NCI-H1092 treated with DMSO at 0.1 percent for 48 hours (cell line): ENCODE data around the gene COL18A1.
"Not testable (repeated sequence)": the region's sequence is repeated elsewhere in the genome, so short reads cannot be mapped to it uniquely, and the experiment has no call there.

Experiments used
- DNase-seq: peaks from one replicate; lab custom pipeline; 2025; lab: John Stamatoyannopoulos, UW

COL18A1 gene

DNA sequence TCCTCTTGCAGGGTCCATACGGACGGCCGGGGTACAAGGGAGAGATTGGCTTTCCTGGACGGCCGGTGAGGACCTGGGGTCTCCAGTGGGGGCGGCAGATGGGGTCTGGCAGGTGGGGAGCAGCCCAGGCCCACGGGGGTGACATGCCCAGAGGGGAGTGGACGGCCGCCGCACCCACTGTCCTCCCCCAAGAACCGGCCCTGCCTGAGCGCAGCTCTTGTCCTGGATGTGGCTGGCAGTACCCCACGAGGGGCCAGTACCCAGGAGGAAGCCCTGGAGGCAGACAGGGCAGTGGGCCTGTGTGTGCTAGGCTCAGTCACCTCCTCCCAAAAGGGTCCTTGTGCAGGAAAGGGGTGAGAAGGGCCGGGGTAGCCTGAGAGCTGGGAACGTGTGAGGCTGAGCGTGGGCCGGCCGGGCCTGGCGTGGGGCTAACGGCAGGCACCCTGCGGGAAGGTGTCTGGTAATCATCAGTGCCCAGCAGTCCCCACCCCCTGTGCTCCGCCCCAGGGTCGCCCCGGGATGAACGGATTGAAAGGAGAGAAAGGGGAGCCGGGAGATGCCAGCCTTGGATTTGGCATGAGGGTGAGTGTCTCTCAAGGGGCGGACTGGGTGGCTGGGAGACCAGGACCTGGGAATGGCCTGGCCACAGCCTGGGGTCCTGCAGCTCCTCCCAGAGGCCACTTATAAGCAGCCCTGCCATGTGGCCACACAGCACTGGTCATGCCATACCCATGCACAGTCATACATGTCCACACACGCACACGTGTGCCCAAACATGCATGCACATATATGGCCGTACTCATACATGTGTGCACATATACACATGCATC, 90.1 kb downstream of the COL18A1 start:
- no peak for DNase-seq

DNA sequence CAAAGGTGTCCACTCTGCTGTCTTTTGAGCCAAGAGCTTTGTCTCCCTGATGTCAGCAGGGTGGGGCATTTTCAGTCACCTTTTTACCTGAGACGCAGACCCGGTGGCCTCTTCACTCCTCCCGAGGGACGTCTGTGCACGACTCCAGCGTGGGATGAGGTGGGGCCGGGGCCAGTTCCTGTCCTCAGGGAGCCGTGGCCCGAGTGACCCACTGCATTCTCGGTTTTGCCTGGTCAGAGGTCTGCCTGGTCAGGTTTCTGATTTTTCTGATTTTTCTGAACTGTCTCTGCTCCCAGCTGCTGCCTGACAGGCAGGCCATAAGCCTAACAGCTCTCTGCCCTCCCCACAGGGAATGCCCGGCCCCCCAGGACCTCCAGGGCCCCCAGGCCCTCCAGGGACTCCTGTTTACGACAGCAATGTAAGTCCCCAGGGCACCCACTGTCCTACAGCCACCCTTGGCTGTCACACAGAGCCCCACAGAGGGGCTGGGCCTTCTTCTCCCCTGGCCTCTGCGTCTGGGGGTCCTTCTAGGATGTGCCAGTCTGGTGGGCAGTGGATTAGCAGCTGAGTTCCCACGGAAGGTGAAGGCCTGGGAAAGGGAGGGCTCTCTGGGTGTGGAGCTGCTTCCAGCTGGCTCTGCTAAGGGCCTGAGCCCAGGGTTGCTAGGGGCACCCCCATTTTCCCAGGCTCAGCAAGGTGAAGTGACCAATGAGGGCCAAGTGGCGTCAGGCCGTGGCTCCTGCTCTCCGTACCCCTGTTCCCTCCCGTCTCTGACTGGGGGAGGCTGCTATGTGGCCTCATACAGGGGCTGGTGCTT, 91.4 kb downstream of the COL18A1 start:
- no peak for DNase-seq

DNA sequence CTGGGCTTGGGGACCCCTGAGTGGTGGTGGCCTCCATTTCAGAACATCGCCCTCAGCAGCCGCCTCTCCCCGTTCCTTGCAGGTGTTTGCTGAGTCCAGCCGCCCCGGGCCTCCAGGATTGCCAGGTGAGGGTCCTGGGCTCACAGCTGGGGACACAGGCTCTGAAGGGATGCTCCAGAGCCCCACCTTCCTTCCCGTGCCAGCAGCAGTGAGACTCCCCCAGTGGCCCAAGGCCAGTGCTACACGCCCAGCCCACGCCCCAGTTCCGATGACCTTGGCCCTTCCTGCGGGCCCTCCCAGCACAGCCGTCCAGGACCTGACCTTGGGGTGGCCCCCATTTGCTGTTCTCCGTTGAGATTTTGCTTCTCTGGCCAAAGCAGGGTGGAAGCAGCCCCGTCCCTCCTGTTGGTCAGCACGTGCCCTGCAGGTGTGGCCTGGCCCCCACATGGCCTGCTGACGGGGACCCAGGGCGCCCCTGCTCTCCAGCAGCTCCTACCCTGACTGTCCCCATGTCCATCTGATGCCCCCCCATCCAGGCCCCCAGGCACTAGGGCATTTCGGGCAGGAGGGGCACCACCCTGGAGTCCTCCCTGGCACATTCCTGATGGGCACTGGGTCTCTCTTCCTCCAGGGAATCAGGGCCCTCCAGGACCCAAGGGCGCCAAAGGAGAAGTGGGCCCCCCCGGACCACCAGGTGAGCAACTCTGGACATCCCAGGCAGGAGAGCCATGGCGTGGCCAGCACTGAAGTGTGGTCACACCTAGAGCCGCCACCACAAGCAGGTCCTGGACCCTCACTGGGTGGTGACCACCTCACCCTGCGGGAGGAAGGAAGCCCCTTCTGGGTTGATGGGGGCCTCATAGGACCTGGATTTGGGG, 92.2 kb downstream of the COL18A1 start:
- DNase-seq, result no peak

DNA sequence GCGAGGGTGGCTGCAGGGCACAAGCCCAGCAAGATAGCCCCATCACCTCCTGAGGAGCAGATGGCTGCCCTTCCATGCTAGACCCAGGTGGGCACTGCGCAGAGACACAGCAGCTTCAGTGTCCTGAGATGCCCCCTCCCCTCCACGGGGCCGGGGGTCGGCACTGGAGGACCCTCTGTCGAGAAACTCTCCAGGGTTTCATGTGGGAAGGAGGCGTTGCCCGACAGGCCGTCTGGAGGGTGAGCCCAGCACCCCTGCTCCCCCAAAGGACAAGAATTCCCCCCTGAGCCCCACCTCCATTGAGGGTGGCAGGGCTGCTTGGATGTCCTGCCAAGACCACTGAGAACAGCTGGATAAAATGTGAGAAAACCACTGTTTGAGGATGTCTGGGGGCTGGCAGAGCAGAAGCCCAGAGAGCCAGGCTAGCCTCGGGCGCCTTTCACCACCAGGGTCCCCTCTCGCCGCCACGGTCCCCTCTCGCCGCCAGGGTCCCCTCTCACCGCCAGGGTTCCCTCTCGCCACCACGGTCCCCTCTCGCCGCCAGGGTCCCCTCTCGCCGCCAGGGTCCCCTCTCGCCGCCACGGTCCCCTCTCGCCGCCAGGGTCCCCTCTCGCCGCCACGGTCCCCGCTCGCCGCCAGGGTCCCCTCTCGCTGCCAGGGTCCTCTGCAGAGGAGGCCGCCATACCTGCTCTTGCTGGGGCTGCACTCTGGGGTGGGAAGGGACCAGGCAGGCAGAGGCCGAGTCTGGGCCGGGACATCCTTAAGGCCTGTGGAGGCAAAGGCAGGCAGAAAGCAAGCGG, 93.1 kb downstream of the COL18A1 start:
- no peak for DNase-seq

DNA sequence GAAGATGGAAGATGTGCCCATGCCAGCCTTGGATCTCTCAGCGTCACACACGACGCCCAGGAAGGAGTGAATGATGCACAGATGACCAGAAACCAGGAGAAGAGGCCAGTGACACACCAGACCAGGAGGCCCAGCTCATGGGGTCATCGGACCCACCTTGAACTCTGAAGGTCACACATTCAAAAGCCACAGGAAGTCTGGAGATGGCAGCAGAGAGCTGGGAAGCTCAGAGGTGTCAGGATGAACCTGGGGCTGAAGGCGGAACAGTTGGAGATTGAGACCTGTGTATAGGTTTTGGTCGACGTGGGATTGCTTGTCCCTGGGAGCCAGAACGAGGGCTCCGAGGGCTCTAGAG, 93.7 kb downstream of the COL18A1 start:
- no peak for DNase-seq

DNA sequence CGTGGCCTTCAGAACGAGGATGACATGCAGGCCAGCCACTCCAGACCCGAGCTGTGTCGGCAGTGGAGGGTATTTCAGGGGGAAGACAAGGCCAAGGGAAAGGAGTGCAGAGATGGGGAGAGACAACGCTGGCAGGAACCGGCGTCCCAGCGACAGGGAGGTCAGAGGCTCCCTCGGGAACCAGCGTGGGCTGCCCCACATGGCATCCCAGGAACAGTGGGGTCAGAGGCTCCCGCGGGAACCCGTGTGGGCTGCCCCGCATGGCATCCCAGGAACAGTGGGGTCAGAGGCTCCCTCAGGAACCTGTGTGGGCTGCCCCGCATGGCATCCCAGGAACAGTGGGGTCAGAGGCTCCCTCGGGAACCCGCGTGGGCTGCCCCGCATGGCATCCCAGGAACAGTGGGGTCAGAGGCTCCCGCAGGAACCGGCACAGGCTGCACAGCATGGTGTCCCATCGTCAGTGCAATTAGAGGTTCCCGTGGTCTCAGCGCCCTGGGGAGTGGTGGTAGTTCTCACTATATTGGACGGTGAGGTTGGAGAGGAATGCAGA, 94.3 kb downstream of the COL18A1 start:
- no peak for DNase-seq

DNA sequence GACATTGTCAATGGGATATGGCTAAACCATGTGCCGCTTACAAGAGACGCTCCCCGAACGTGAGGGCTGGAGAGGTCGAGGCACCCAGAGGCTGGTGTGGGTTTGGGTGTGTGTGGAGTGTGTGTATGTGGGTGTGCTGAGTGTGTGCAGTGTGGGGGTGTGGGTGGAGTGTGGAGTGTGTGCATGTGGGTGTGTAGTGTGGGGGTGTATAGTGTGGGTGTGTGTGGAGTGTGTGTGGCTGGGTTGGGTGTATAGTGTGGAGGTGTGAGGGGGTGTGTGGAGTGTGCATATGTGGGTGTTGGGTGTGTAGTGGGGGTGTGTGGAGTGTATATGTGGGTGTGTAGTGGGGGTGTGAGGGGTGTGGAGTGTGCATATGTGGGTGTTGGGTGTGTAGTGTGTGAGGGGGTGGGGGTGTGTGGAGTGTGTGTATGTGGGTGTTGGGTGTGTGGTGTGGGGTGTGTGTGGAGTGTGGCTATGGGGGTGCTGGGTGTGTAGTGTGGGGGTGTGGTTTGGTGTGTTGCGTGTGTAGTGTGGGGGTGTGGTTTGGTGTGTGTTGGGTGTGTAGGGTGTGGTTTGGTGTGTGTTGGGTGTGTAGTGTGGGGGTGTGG, 95.1 kb downstream of the COL18A1 start:
- no peak for DNase-seq

DNA sequence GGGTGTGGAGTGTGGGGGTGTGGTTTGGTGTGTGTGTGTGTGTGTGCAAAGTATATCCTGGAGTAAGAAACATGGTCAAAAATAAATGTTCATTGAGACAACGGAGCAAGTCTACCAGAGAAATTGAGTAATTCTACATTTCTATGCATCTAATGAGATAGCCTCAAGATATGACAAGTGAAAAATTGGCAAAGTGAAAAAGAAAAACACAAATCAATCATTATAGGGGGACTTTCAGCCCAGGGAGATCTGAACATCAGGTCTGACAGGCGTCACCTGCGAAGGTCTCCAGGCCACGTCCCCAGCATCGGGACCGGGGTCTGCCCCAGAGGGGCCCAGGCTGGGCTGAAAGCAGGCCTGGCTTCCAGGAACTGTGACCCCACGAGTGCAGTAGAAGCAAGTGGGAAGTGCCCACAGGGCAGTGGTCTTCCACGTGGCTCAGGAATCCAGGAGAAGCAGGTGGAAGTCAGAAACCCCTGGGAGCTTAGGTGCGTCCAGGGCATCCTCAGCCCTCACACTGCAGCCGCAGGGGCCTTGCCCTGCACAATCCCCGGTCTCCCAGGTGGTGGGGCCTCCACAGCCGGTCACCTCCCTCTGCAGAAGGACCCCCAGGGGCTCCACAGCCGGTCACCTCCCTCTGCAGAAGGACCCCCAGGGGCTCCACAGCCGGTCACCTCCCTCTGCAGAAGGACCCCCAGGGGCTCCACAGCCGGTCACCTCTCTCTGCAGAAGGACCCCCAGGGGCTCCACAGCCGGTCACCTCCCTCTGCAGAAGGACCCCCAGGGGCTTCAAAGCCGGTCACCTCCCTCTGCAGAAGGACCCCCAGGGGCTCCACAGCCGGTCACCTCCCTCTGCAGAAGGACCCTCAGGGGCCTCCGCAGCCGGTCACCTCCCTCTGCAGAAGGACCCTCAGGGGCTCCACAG, 96.4 kb downstream of the COL18A1 start:
- not testable (repeated sequence) for DNase-seq

DNA sequence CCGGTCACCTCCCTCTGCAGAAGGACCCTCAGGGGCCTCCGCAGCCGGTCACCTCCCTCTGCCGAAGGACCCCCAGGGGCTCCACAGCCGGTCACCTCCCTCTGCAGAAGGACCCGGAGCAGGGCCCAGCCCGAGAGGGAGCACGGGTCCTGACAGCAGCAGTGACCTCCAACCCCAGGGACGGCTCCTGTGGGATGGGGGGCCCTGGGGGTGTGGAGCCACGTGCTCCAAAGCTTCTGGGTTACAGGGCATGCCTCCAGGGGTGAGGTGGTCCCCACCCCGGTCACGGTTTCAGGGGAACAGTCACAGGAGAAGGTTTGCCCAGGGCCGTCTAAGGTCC, 97.0 kb downstream of the COL18A1 start:
- no peak for DNase-seq

DNA sequence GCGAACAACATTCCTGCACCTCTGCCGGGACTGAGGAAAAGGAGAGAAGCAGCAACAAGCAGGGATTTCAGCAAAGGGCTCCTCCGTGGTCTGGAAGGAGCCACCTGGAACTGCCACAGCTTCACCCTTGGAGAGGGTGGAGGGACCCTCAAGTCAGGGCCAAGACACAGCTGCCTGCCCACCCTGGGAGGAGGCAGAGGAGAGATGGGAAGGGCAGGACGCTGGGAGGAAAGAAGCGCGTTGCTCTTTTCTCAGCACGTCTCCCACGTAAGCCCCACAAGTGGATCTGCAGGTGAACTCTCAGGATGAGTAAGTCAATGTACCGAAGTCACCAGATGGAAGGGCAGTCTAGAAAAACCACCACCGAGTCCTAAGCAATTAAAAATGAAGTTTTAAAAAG, 97.6 kb downstream of the COL18A1 start:
- DNase-seq, result no peak

DNA sequence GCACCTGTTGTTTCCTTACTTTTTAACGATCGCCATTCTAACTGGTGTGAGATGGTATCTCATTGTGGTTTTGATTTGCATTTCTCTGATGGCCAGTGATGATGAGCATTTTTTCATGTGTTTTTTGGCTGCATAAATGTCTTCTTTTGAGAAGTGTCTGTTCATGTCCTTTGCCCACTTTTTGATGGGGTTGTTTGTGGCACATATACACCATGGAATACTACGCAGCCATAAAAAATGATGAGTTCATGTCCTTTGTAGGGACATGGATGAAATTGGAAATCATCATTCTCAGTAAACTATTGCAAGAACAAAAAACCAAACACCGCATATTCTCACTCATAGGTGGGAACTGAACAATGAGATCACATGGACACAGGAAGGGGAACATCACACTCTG, 98.3 kb downstream of the COL18A1 start:
- not testable (repeated sequence) for DNase-seq

DNA sequence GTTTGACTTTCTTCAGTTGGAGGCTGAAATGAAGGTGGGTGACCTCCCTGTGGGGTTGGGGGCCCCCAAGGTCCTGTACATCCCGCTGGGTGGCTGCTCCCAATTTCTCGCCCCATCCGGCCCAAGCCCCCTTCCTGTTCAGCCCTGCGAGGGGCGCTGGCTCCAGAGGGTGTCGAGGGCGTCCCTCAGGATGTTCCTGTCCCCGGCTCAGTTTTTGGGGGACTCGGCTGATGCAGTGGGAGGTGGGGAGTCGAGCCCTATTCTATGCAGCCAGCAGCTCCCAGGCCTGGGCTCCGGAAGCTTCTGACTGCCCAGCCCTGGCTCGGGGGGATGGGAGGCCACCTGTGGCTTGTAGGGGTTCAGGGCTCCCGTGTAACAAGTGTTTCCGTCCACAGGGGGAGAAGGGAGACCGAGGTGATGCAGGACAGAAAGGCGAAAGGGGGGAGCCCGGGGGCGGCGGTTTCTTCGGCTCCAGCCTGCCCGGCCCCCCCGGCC, 99.1 kb downstream of the COL18A1 start:
- no peak for DNase-seq

DNA sequence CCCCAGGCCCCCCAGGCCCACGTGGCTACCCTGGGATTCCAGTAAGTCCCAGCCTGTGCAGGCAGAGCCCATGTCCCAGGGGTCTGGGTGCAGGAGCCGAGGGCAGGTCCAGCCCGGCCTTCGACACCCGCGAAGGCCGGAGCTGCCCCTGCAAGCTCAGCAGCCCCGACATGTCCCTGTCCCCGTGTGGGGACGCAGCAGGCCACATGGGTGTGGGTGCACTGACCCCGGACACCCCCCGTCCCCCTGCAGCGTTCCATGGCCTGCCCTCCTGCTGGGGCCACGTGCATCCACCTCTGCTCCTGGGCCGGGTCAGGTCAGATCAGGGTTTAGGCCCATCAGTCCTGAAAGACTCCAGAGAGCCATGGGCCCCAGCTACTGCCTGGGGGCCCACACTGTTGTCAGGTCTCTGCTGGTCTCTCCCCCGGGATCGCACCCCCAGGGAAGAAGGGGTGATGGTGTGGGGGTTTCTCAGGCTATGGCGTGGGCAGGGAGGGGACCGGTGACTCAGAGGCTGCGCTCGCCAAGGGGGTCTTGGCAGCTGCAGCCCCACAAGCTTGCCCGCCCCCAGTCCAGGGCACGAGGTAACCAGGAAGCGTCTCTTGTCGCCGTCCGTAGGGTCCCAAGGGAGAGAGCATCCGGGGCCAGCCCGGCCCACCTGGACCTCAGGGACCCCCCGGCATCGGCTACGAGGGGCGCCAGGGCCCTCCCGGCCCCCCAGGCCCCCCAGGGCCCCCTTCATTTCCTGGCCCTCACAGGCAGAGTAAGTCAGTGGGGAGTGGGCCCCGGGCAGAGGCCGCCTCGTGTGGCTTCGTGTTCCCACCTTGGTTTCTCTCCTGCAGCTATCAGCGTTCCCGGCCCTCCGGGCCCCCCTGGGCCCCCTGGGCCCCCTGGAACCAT, 99.8 kb downstream of the COL18A1 start:
- no peak for DNase-seq

DNA sequence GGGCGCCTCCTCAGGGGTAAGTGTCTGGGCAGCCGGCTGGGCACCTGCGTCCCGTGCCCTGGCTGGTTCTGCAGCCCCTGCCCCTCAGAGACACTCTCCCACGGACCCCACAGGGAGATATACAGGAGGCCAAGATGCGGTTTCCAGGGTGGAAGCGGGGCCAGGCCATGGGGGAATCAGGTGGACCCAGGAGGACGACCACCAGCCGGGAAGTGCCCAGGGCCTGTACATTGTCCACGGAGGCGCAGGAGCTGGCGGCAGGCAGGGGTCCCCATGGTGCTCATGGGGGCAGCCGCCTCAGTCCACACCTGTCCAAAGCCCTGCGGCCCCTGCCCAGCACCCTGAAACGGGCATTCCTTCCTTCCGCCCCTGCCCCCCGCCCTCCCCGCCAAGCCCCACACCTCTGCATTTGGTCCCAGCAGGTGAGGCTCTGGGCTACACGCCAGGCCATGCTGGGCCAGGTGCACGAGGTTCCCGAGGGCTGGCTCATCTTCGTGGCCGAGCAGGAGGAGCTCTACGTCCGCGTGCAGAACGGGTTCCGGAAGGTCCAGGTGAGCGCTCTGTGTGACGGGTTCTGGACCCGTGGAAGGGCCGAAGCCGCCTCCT, 100.6 kb downstream of the COL18A1 start:
- no peak for DNase-seq

DNA sequence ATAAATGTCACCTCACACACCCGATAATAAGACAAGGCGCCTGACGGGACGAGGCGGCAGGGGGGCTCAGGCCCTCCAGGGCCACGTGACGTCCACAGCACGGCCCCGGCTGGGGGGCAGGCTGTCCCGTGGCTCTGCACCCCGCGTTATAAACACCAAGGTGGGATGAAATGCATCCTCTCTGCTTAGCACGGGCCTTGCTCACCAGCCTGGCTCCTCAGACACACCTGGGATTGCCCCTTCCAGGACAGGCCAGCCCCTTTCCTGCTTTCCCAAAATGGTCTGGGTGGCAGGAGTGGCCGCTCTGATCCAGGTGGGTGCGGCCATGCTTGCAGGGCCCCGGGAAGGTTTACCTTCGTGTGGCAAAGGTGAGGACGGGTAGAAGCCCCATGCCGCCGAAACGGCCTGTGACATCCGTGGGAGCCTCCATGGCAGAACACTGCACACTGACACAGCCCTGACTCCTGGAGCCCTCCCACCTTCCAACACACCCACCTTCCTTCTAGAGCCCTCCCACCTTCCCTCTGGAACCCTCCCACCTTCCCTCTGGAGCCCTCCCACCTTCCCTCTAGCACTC, 101.4 kb downstream of the COL18A1 start:
- no peak for DNase-seq

DNA sequence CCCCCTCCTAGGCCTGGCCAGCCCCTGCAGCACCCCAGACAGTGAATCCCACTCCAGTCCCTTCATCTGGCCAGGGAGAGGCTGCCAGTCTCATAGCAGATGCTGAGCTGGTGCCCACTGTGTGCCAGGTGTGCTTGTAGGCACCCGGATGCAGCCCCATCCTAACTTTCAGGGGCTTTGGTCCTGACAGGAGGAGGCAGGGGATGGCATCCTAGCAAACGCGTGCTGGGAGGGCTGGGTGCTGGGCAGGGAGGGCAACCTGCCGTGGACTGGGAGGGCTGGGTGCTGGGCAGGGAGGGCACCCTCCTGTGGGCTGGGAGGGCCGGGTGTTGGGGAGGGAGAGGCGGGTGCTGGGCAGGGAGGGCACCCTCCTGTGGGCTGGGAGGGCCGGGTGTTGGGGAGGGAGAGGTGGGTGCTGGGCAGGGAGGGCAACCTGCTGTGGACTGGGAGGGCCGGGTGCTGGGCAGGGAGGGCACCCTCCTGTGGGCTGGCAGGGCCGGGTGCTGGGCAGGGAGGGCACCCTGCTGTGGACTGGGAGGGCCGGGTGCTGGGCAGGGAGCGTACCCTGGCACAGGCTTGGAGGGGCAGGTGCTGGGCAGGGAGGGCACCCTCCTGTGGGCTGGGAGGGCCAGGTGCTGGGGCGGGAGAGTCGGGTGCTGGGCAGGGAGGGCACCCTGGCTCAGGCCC, 102.0 kb downstream of the COL18A1 start:
- DNase-seq, result no peak

DNA sequence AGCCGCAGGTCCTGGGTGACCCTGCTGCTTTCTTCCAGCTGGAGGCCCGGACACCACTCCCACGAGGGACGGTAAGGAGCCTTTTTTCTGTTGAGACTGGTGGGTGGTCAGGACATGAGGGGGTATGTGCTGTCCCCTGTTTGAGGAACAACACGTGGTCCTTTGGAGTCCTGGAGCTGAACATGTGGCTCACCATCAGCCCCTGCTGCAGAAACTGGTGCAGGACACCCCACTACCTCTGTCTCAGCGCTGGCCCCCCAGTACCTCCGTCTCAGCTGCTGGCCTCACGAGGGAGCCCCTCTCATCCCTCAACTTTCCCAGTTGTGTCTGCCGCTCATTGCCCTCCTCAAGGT, 102.5 kb downstream of the COL18A1 start:
- no peak for DNase-seq
